Panc1 (cell line): ENCODE data around the gene UBE2Q2. TPM values are rescaled to one million over a fixed set of nuclear protein-coding genes. Genes with fewer than 3 reads are reported as not detected.

Experiments
- ATAC-seq: fragments of 200-7000 bp; cut with Tn5 transposase; 2 replicates; pipeline ENCODE4 v1.9.1; 2020; ENCODE audit warnings: mild to moderate bottlenecking, moderate library complexity
- BruUV-seq: library from RNA; stranded (reverse); fragments of 400-500 nt; replicated peaks from 2 replicates; lab custom pipeline; 2021; lab: Mats Ljungman, UMichigan
- CTCF ChIA-PET: fragments of 300-600 bp; sonication (Branson Sonifier 250); formaldehyde crosslinking; loops from one replicate; lab custom pipeline; 2022; ENCODE audit warnings: antibody characterized with exemption; lab: Charles Lee
- POLR2A ChIA-PET: fragments of 300-600 bp; sonication (Branson Sonifier 250); formaldehyde crosslinking; loops from one replicate; lab custom pipeline; 2022; ENCODE audit warnings: antibody characterized with exemption; lab: Charles Lee
- DNase-seq: peaks from one replicate; pipeline ENCODE4 v3.0.0-alpha.2; 2010; ENCODE audit warnings: low read depth, low spot score
- H3K27ac ChIP-seq: 2 replicates; pipeline ENCODE4 v1.5.1; 2011; ENCODE audit warnings: mild to moderate bottlenecking, low read length, inconsistent platforms
- H3K27me3 ChIP-seq: fragments of 200-500 bp; sonication (Bioruptor generic); 2 replicates; pipeline ENCODE4 v1.6.0; 2014; ENCODE audit warnings: low read length, inconsistent platforms; ENCODE audit not compliant: control insufficient read depth, insufficient read depth
- H3K36me3 ChIP-seq: fragments of 200-500 bp; sonication (Bioruptor generic); 2 replicates; pipeline ENCODE4 v1.5.1; 2014; ENCODE audit warnings: inconsistent platforms, mild to moderate bottlenecking, low read length, moderate library complexity; ENCODE audit not compliant: control insufficient read depth, insufficient read depth
- H3K4me1 ChIP-seq: 2 replicates; pipeline ENCODE4 v1.5.1; 2011; ENCODE audit warnings: inconsistent platforms, mild to moderate bottlenecking, low read length, moderate library complexity; ENCODE audit not compliant: control insufficient read depth, insufficient read depth
- H3K4me3 ChIP-seq, 2 experiments: 2 replicates each; pipeline ENCODE4 v1.5.1; 2011 to 2012; ENCODE audit warnings: low read depth in 2 of 2, low read length in 2 of 2, mild to moderate bottlenecking in 2 of 2, inconsistent platforms in 1 of 2, moderate library complexity in 1 of 2
- H3K9me3 ChIP-seq: fragments of 200-500 bp; sonication (Bioruptor generic); 2 replicates; pipeline ENCODE4 v1.5.1; 2014; ENCODE audit warnings: low read depth, mild to moderate bottlenecking, inconsistent platforms, low read length, moderate library complexity; ENCODE audit not compliant: control insufficient read depth, insufficient read depth
- POLR2AphosphoS5 ChIP-seq: IDR thresholded peaks from 2 replicates; pipeline ENCODE4 v1.6.1; 2012; ENCODE audit warnings: mild to moderate bottlenecking, low read depth, low read length, moderate library complexity
- REST ChIP-seq, 2 experiments: IDR thresholded peaks; 2 replicates each; pipeline ENCODE4 v1.6.1; 2011 to 2012; ENCODE audit warnings: low read depth in 2 of 2, control low read depth in 1 of 2, low read length in 1 of 2, mild to moderate bottlenecking in 1 of 2, moderate library complexity in 1 of 2; ENCODE audit not compliant: insufficient read depth in 1 of 2
- SIN3A ChIP-seq: IDR thresholded peaks from 2 replicates; pipeline ENCODE4 v1.6.1; 2012; ENCODE audit warnings: low read depth, mild to moderate bottlenecking, low read length, moderate library complexity, borderline replicate concordance; ENCODE audit not compliant: insufficient read depth
- TCF7L2 ChIP-seq: IDR thresholded peaks from 2 replicates; pipeline ENCODE4 v1.6.1; 2011; ENCODE audit warnings: mild to moderate bottlenecking, low read depth, low read length, inconsistent platforms
- in situ Hi-C: cut with HindIII; loops from 2 replicates; pipeline ENCODE4 v1.10.0; 2016; ENCODE audit warnings: low sequenced_read_pairs, low pct_unique_long_range_greater_than_20kb
- intact Hi-C: fragments of 100-400 bp; cut with micrococcal nuclease; formaldehyde crosslinking; loops from one replicate; pipeline ENCODE4 v1.10.0; 2022; ENCODE audit not compliant: unreplicated experiment
- total RNA-seq: library from RNA; stranded (reverse); gene quantifications from one replicate; pipeline ENCODE4 v1.2.1, GENCODE V29; 2021; ENCODE audit not compliant: unreplicated experiment
- TF ChIP-seq, protein P1 (sequence below): fragments of 450-650 bp; IDR thresholded peaks from 2 replicates; pipeline ENCODE4 v1.5.1; 2017; ENCODE audit warnings: mild to moderate bottlenecking

The UBE2Q2 gene
- total RNA-seq, 1 experiment from 2014 or later = 39.2 TPM

- CTCF ChIA-PET = no interaction called here
- ATAC-seq = no peak
- POLR2A ChIA-PET = no interaction called here
Observed at GRCh38 chr15:75948761-75949296, 105.6 kb downstream of the UBE2Q2 start.

More at GRCh38 chr15:75948761-75949296, 105.6 kb downstream of the UBE2Q2 start:
- intact Hi-C loops (no loop called here), in situ Hi-C loops (no loop called here)
- no peaks in the 10 kb centered on the region for H3K4me1 ChIP-seq
- no TSS peak for BruUV-seq
- no peaks in the 10 kb centered on the region for H3K36me3 ChIP-seq
- DNase-seq = no peak
- peaks cover 6% of the 10 kb centered on the region for H3K27me3 ChIP-seq
- H3K9me3 ChIP-seq = no peaks in the 10 kb centered on the region
- no peak overlapping the region for H3K4me3 ChIP-seq
- no peak overlapping the region for H3K27ac ChIP-seq
- TF ChIP-seq REST (IDR thresholded peaks at IDR 0.05; ENCODE audit: insufficient read depth in 1 of 2, low read depth in 2 of 2, low read length in 1 of 2) = no peak
- TF ChIP-seq, protein P1, sequence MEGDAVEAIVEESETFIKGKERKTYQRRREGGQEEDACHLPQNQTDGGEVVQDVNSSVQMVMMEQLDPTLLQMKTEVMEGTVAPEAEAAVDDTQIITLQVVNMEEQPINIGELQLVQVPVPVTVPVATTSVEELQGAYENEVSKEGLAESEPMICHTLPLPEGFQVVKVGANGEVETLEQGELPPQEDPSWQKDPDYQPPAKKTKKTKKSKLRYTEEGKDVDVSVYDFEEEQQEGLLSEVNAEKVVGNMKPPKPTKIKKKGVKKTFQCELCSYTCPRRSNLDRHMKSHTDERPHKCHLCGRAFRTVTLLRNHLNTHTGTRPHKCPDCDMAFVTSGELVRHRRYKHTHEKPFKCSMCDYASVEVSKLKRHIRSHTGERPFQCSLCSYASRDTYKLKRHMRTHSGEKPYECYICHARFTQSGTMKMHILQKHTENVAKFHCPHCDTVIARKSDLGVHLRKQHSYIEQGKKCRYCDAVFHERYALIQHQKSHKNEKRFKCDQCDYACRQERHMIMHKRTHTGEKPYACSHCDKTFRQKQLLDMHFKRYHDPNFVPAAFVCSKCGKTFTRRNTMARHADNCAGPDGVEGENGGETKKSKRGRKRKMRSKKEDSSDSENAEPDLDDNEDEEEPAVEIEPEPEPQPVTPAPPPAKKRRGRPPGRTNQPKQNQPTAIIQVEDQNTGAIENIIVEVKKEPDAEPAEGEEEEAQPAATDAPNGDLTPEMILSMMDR = no peak
- no peak for TF ChIP-seq SIN3A
- TF ChIP-seq TCF7L2 = no peak
- TF ChIP-seq POLR2AphosphoS5 = no peak

Other genes with a start within 250 kb of the UBE2Q2 start
- 52.1 TPM for gene SNUPN, start 217.7 kb upstream of the UBE2Q2 start, total RNA-seq
- gene IMP3, start 203.2 kb upstream of the UBE2Q2 start, total RNA-seq = 56.0 TPM
- 17.0 TPM for gene SNX33, start 195.5 kb upstream of the UBE2Q2 start, total RNA-seq
- gene CSPG4, start 130.6 kb upstream of the UBE2Q2 start, total RNA-seq = 17.5 TPM
- 65.9 TPM for gene FBXO22, start 60.4 kb downstream of the UBE2Q2 start, total RNA-seq
- gene NRG4, start 169.0 kb downstream of the UBE2Q2 start, total RNA-seq = 0.39 TPM
- 0.21 TPM for gene TMEM266, start 216.5 kb downstream of the UBE2Q2 start, total RNA-seq